Endothelial cell of umbilical vein (primary cell): ENCODE data around the gene ZNF10. TPM values are rescaled to one million over a fixed set of nuclear protein-coding genes. Genes with fewer than 3 reads are reported as not detected.

Source experiments
- BruUV-seq: library from RNA; stranded (reverse); fragments of 400-500 nt; replicated peaks from 2 replicates; lab custom pipeline; 2021; lab: Mats Ljungman, UMichigan
- CTCF ChIA-PET: fragments of 300-600, 350-600 bp; sonication (Branson Sonifier 250); formaldehyde crosslinking; loops from one replicate; lab custom pipeline; 2021; ENCODE audit warnings: antibody characterized with exemption, inconsistent platforms; lab: Charles Lee
- POLR2A ChIA-PET: fragments of 300-600, 350-600 bp; sonication (Branson Sonifier 250); formaldehyde crosslinking; loops from one replicate; lab custom pipeline; 2021; ENCODE audit warnings: antibody characterized with exemption, inconsistent platforms; lab: Charles Lee
- DNase-seq: peaks from one replicate; pipeline ENCODE4 v3.0.0-alpha.2; 2011; ENCODE audit warnings: low read depth, low spot score
- FAIRE-seq: peaks from 2 replicates; lab custom pipeline; 2011; peaks lifted over from hg19 to GRCh38; lab: Jason Lieb, UNC
- H2AFZ ChIP-seq: 2 replicates; pipeline ENCODE4 v1.6.0; 2012; ENCODE audit warnings: low read depth, low read length, control low read depth, inconsistent platforms
- H3K27ac ChIP-seq: 2 replicates; pipeline ENCODE4 v1.5.1; 2011; ENCODE audit warnings: low read depth, mild to moderate bottlenecking, control low read depth, low read length, moderate library complexity; ENCODE audit not compliant: insufficient read depth
- H3K27me3 ChIP-seq, 2 experiments: 2 replicates each; pipeline versions ENCODE4 v1.6.0 to v1.6.1; 2011; ENCODE audit warnings: low read length in 2 of 2, mixed read lengths in 1 of 2; ENCODE audit not compliant: control insufficient read depth in 2 of 2, insufficient read depth in 2 of 2
- H3K36me3 ChIP-seq, 2 experiments: 2 replicates in 1 of 2; 3 replicates in 1 of 2; pipeline ENCODE4 v1.5.1; 2011; ENCODE audit warnings: low read length in 2 of 2, mild to moderate bottlenecking in 1 of 2, moderate library complexity in 1 of 2; ENCODE audit not compliant: control insufficient read depth in 2 of 2, insufficient read depth in 2 of 2; ENCODE audit errors: extremely low read depth in 1 of 2
- H3K4me1 ChIP-seq: 3 replicates; pipeline ENCODE4 v1.5.1; 2011; ENCODE audit warnings: mild to moderate bottlenecking, low read length; ENCODE audit not compliant: control insufficient read depth, insufficient read depth; ENCODE audit errors: extremely low read depth
- H3K4me2 ChIP-seq: 2 replicates; pipeline ENCODE4 v1.6.1; 2011; ENCODE audit warnings: low read length, control low read depth, mixed read lengths; ENCODE audit not compliant: insufficient read depth
- H3K4me3 ChIP-seq, 3 experiments: fragments of 200-600 bp in 1 of 3; sonication (generic), shearing (Covaris generic) in 1 of 3; replicated peaks in 1 of 3; 2 replicates each; pipeline ENCODE4 v1.5.1; 2011 to 2016; ENCODE audit warnings: control low read depth in 3 of 3, low read length in 3 of 3, mild to moderate bottlenecking in 2 of 3, inconsistent platforms in 1 of 3, low read depth in 1 of 3, moderate library complexity in 1 of 3; ENCODE audit not compliant: insufficient read depth in 1 of 3
- H3K79me2 ChIP-seq: 2 replicates; pipeline ENCODE4 v1.6.0; 2012; ENCODE audit warnings: low read length, inconsistent platforms; ENCODE audit not compliant: control insufficient read depth, insufficient read depth
- H3K9ac ChIP-seq: replicated peaks from 2 replicates; pipeline ENCODE3; 2011; ENCODE audit warnings: low read length, control low read depth; ENCODE audit not compliant: insufficient read depth; ENCODE audit errors: extremely low read depth
- H3K9me1 ChIP-seq: replicated peaks from 3 replicates; pipeline ENCODE4 v1.6.0; 2011; ENCODE audit warnings: mild to moderate bottlenecking, low read length; ENCODE audit not compliant: control insufficient read depth, insufficient read depth; ENCODE audit errors: extremely low read depth
- H3K9me3 ChIP-seq: replicated peaks from 2 replicates; pipeline ENCODE4 v1.5.1; 2012; ENCODE audit warnings: low read length, inconsistent platforms; ENCODE audit not compliant: control insufficient read depth, insufficient read depth
- H4K20me1 ChIP-seq: replicated peaks from 2 replicates; pipeline ENCODE3; 2011; ENCODE audit warnings: mild to moderate bottlenecking, low read length; ENCODE audit not compliant: control insufficient read depth, insufficient read depth; ENCODE audit errors: extremely low read depth
- CTCF ChIP-seq, 2 donors: IDR thresholded peaks; 1 replicate in 1 of 2; 2 replicates in 1 of 2; pipeline ENCODE4 v1.5.1; 2011; ENCODE audit warnings: low read length in 2 of 2, mild to moderate bottlenecking in 2 of 2, moderate library complexity in 2 of 2, control low read depth in 1 of 2, inconsistent platforms in 1 of 2, low read depth in 1 of 2; ENCODE audit not compliant: insufficient read depth in 1 of 2; ENCODE audit errors: extremely low read depth in 1 of 2
- JUN ChIP-seq: IDR thresholded peaks from 2 replicates; pipeline ENCODE4 v1.6.1; 2011; ENCODE audit warnings: borderline replicate concordance, low read depth; ENCODE audit not compliant: insufficient read length, insufficient read depth
- POLR2A ChIP-seq: IDR thresholded peaks from 2 replicates; pipeline ENCODE4 v1.6.1; 2012; ENCODE audit warnings: low read depth, mild to moderate bottlenecking, control low read depth, low read length
- POLR2AphosphoS5 ChIP-seq: IDR thresholded peaks from 2 replicates; pipeline ENCODE4 v1.6.1; 2012; ENCODE audit warnings: low read depth, mild to moderate bottlenecking, control low read depth, low read length, moderate library complexity; ENCODE audit not compliant: insufficient read depth
- dilution Hi-C: fragments of 300-500 bp; cut with MboI; formaldehyde crosslinking; loops from one replicate; pipeline ENCODE4 v1.15.0; 2019; ENCODE audit warnings: low sequenced_read_pairs; ENCODE audit not compliant: extremely low pct_ligation_motif_present
- intact Hi-C: fragments of 100-400 bp; cut with micrococcal nuclease; formaldehyde crosslinking; loops from one replicate; pipeline ENCODE4 v1.10.0; 2022
- polyA plus RNA-seq, 4 experiments: library from polyadenylated mRNA; depleted of rRNA in 3 of 4; stranded (reverse) in 3 of 4; unstranded in 1 of 4; fragments of >200 nt; gene quantifications; 2 replicates each; pipeline versions ENCODE4 v1.2.1 to v1.2.3, GENCODE V29; 2011 to 2012; ENCODE audit warnings: missing spikeins in 1 of 4
- total RNA-seq: library from RNA; stranded (reverse); gene quantifications from 2 replicates; pipeline ENCODE4 v1.2.3, GENCODE V29; 2021

Gene ZNF10
- total and polyA plus RNA-seq, 2 donors (not counting 3 experiments of a cell fraction or from before 2014, with no cell fraction given): 3.7 to 5.8 TPM

GRCh38 chr12:133181238-133181959 is 51.0 kb downstream of the ZNF10 start, which contains the start of gene ZNF268:
Gene ZNF268 (plus strand): TSS chr12:133181495. CDS start chr12:133181998, 503 bp downstream.
- Histone ChIP-seq H3K9me3 (no peaks in the 10 kb centered on the region), H3K27ac (peak within 1 kb of the TSS; percentile 31), H3K4me2 (peak within 1 kb of the TSS; percentile 75), H3K4me3 (peak within 1 kb of the TSS; percentile 27 to 88 (median 68)), H3K36me3 (peaks cover 2 to 6% of the 10 kb centered on the region in 2 experiments), H3K79me2 (peaks cover 2% of the 10 kb centered on the region), H3K9me1 (no peaks in the 10 kb centered on the region), H4K20me1 (no peaks in the 10 kb centered on the region), H3K27me3 (no peaks in the 10 kb centered on the region), H2AFZ (peak within 1 kb of the TSS; percentile 83), H3K9ac (peak within 1 kb of the TSS; percentile 62), H3K4me1 (peaks cover 3% of the 10 kb centered on the region)
- intact Hi-C loops (loop anchor here (1.0 kb wide), 3 partner anchors 51 to 225 kb away; partner anchors contain the start of genes ZNF10, ZNF140, ZNF605 and ZNF891), dilution Hi-C loops (no loop called here)
- CTCF ChIA-PET: interaction anchor here (0.9 to 2.1 kb wide), 6 partner anchors 12 to 194 kb away, joined by 3 to 13 read pairs (median 4); partner anchors contain the start of genes ZNF10 and ZNF891
- DNase-seq: peak; percentile 91
- FAIRE-seq: peak; percentile 94
- TF ChIP-seq JUN (no peak), POLR2A (peak; percentile 77), CTCF (IDR thresholded peaks at IDR 0.05; ENCODE audit: extremely low read depth in 1 of 2, insufficient read depth in 1 of 2, low read depth in 1 of 2, low read length in 2 of 2) (peak; percentile 83 to 88), POLR2AphosphoS5 (peak; percentile 72)
- POLR2A ChIA-PET: interaction anchor here (1.0 kb wide), 1 partner anchor 195 kb away, joined by 6 read pairs; the partner anchor contains the start of gene ZNF26
- TSS peak; percentile 76 for BruUV-seq
